K562 (cell line): ENCODE measurements around the gene MAP4.

Source experiments
- ARNT ChIP-seq, 2 experiments: fragments of 450-650 bp; IDR thresholded peaks; 2 replicates each; pipeline ENCODE4 v1.6.1; 2016; ENCODE audit warnings: mild to moderate bottlenecking in 1 of 2
- EP300 ChIP-seq: IDR thresholded peaks from 2 replicates; pipeline ENCODE4 v1.6.1; 2012; ENCODE audit warnings: low read length, improper control_type of control experiment
- NFYB ChIP-seq: IDR thresholded peaks from 2 replicates; pipeline ENCODE4 v1.6.1; 2011; ENCODE audit warnings: mild to moderate bottlenecking, moderate library complexity; ENCODE audit not compliant: insufficient read length; ENCODE audit errors: extremely low read depth
- POLR2A ChIP-seq: fragments of 450-650 bp; conservative IDR thresholded peaks from 2 replicates; pipeline ENCODE4 v1.6.1; 2016
- POLR2G ChIP-seq: fragments of 200-400 bp; formaldehyde crosslinking; IDR thresholded peaks from 2 replicates; pipeline ENCODE4 v1.6.1; 2017; ENCODE audit warnings: low read depth, mild to moderate bottlenecking, antibody characterized with exemption, low read length, moderate library complexity
- SIN3A ChIP-seq, 2 experiments: fragments of 150-350 bp in 1 of 2; IDR thresholded peaks; 2 replicates each; pipeline ENCODE4 v1.6.1; 2011 to 2016; ENCODE audit warnings: borderline replicate concordance in 2 of 2, low read depth in 2 of 2, low read length in 2 of 2, mild to moderate bottlenecking in 2 of 2, moderate library complexity in 2 of 2; ENCODE audit not compliant: control insufficient read depth in 1 of 2

DNA sequence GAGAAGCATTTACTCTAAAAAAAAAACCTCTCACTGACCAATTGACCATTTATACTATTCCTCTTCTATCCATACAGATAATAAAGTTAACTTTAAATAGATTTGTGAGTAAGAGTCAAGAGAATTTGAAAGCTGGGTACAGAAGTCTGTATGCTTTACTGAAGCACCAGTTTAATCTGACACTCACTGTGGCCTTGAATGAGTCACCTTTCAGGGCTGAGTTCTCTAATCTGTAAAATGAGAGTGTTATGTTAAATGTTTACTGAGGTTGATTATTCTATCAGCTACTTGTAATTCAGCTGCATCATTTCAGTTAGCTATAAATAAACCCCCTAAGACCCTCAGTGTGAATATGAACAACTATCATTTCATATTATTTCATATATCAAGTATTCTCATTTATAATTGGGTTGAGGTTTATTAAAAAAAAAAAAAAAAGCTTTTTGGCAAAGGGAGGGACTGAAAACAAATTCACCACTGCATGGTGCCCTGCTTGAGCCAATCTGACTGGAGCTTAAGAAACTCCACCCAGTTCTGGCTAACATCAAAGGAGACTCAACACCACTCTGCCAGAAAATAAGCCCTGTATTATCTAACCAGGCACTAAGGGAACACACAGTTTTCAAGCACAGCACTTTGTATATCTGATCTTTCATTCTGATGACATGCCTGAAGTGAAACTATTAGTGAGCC lies 2.8 kb downstream of the MAP4 start:
- TF ChIP-seq POLR2G, result no peak
- no peak for TF ChIP-seq POLR2A
- no peak for TF ChIP-seq SIN3A (IDR thresholded peaks at IDR 0.05; ENCODE audit: borderline replicate concordance in 2 of 2, control insufficient read depth in 1 of 2, low read depth in 2 of 2, low read length in 2 of 2)
- TF ChIP-seq NFYB, result no peak
- TF ChIP-seq EP300, result no peak
- no peak for TF ChIP-seq ARNT (IDR thresholded peaks at IDR 0.05)
